Lower leg skin (tissue), 4 donors: ENCODE measurements around the gene ARSB. TPM values are rescaled to one million over a fixed set of nuclear protein-coding genes. Genes with fewer than 3 reads are reported as not detected.

Experiments used
- DNase-seq, 2 donors: peaks; one replicate each; pipeline ENCODE4 v3.0.0-alpha.2; 2019; ENCODE audit warnings: low spot score in 2 of 2
- H3K4me3 ChIP-seq: fragments of 200-600 bp; sonication (generic); 2 replicates; pipeline ENCODE4 v1.5.1; 2017; ENCODE audit warnings: mild to moderate bottlenecking, low read depth; ENCODE audit not compliant: poor library complexity, severe bottlenecking
- CTCF ChIP-seq, 3 donors: fragments of 450-650 bp; IDR thresholded peaks; one replicate each; pipeline ENCODE4 v1.5.1; 2016; ENCODE audit warnings: antibody characterized with exemption in 3 of 3, mild to moderate bottlenecking in 3 of 3, moderate library complexity in 2 of 3
- POLR2A ChIP-seq, 2 donors: fragments of 450-650 bp; IDR thresholded peaks; one replicate each; pipeline ENCODE4 v1.6.1; 2016 to 2017; ENCODE audit warnings: antibody characterized with exemption in 2 of 2, mild to moderate bottlenecking in 1 of 2, moderate library complexity in 1 of 2
- WGBS, 2 donors: methylation state at CpG; one replicate each; pipeline ENCODE4 v1.1.5; 2018; 5-methylcytosine and 5-hydroxymethylcytosine counted together
- intact Hi-C: fragments of 100-400 bp; cut with DNase I; formaldehyde crosslinking; loops from one replicate; pipeline ENCODE4 v1.15.0; 2023; ENCODE audit warnings: low total_unique reads
- total RNA-seq, 4 donors: library from RNA; depleted of rRNA; stranded (reverse); fragments of >200 nt; gene quantifications; one replicate each; pipeline ENCODE4 v1.1.0, GENCODE V29; 2016

Gene ARSB
- total RNA-seq, 4 donors from 2014 or later = 2.0 to 5.5 (median 2.4) TPM

GRCh38 chr5:78803353-78803752 lies 181.8 kb downstream of the ARSB start:
- intact Hi-C loops = no loop called here
- no peak overlapping the region for H3K4me3 ChIP-seq
- TF ChIP-seq CTCF (IDR thresholded peaks at IDR 0.05) = no peak
- no peak for TF ChIP-seq POLR2A (IDR thresholded peaks at IDR 0.05)
- 55 to 63% methylated on average over 6 of the region's 6 CpGs for WGBS, 2 donors
- DNase-seq = peak; percentile 66 to 92

- intact Hi-C loops = no loop called here
- TF ChIP-seq POLR2A (IDR thresholded peaks at IDR 0.05) = no peak
- TF ChIP-seq CTCF (IDR thresholded peaks at IDR 0.05) = no peak
- 94 to 95% methylated on average over 8 of the region's 8 CpGs for WGBS, 2 donors
Measured at GRCh38 chr5:78801413-78801812, 183.7 kb downstream of the ARSB start.

GRCh38 chr5:78799266-78800017 lies 185.7 kb downstream of the ARSB start:
- H3K4me3 ChIP-seq = no peak overlapping the region
- no peak for DNase-seq
- TF ChIP-seq POLR2A (IDR thresholded peaks at IDR 0.05) = no peak
- no peak for TF ChIP-seq CTCF (IDR thresholded peaks at IDR 0.05)
- intact Hi-C loops = no loop called here
- 79 to 85% methylated on average over 6 of the region's 6 CpGs for WGBS, 2 donors

More at GRCh38 chr5:78801413-78801812, 183.7 kb downstream of the ARSB start:
- no peak overlapping the region for H3K4me3 ChIP-seq
- DNase-seq = no peak

- 52 to 57% methylated on average over 3 of the region's 3 CpGs for WGBS, 2 donors
- intact Hi-C loops = no loop called here
- DNase-seq = no peak
- TF ChIP-seq POLR2A (IDR thresholded peaks at IDR 0.05) (no peak), CTCF (IDR thresholded peaks at IDR 0.05) (no peak)
- no peak overlapping the region for H3K4me3 ChIP-seq
Measured at GRCh38 chr5:78798673-78799029, 186.5 kb downstream of the ARSB start.

- WGBS, 2 donors = 63% methylated on average over 8 of the region's 8 CpGs
- TF ChIP-seq POLR2A (IDR thresholded peaks at IDR 0.05) = no peak
- TF ChIP-seq CTCF (IDR thresholded peaks at IDR 0.05) = no peak
- H3K4me3 ChIP-seq = no peak overlapping the region
- DNase-seq = no peak
- intact Hi-C loops = no loop called here
Measured at GRCh38 chr5:78797936-78798672, 187.0 kb downstream of the ARSB start.
